ENCODE data around the gene MYLK2.
"Not testable (repeated sequence)": the region's sequence is repeated elsewhere in the genome, so short reads cannot be mapped to it uniquely, and the experiment has no call there.

MYLK2 gene

GRCh38 chr20:31816221-31816620 is 2.9 kb upstream of the MYLK2 start:
- DNase-seq, result no peak

- DNase-seq, result no peak
Measured at GRCh38 chr20:31817461-31817860, 1.7 kb upstream of the MYLK2 start.

- no peak for DNase-seq
Measured at GRCh38 chr20:31818376-31818908, 714 bp upstream of the MYLK2 start.

GRCh38 chr20:31820228-31820627 is 1.1 kb downstream of the MYLK2 start:
- DNase-seq, result no peak

GRCh38 chr20:31821427-31821826 is 2.3 kb downstream of the MYLK2 start:
- no peak for DNase-seq

- DNase-seq, result peak; percentile 71
Measured at GRCh38 chr20:31822421-31823330, 3.5 kb downstream of the MYLK2 start.

- no peak for DNase-seq
Measured at GRCh38 chr20:31823360-31824124, 4.4 kb downstream of the MYLK2 start.

GRCh38 chr20:31824125-31824485 is 4.9 kb downstream of the MYLK2 start:
- no peak for DNase-seq

GRCh38 chr20:31824554-31825313 is 5.6 kb downstream of the MYLK2 start:
- no peak for DNase-seq

- DNase-seq, result no peak
Measured at GRCh38 chr20:31826074-31826473, 6.9 kb downstream of the MYLK2 start.

- no peak for DNase-seq
Measured at GRCh38 chr20:31827059-31827458, 7.9 kb downstream of the MYLK2 start.

- not testable (repeated sequence) for DNase-seq
Measured at GRCh38 chr20:31828016-31828415, 8.9 kb downstream of the MYLK2 start.

- DNase-seq, result no peak
Measured at GRCh38 chr20:31829731-31830130, 10.6 kb downstream of the MYLK2 start.

GRCh38 chr20:31830406-31830981 is 11.3 kb downstream of the MYLK2 start:
- no peak for DNase-seq

- DNase-seq, result no peak
Measured at GRCh38 chr20:31831211-31831610, 12.1 kb downstream of the MYLK2 start.

GRCh38 chr20:31831771-31832306 is 12.7 kb downstream of the MYLK2 start:
- DNase-seq, result no peak

- peak; percentile 62 for DNase-seq
Measured at GRCh38 chr20:31833130-31833930, 14.2 kb downstream of the MYLK2 start.

- DNase-seq, result no peak
Measured at GRCh38 chr20:31833931-31834521, 14.9 kb downstream of the MYLK2 start.

- DNase-seq, result no peak
Measured at GRCh38 chr20:31835554-31835953, 16.4 kb downstream of the MYLK2 start.

- DNase-seq, result peak; percentile 53
Measured at GRCh38 chr20:31835977-31836852, 17.1 kb downstream of the MYLK2 start.
